OCI-LY1 (cell line): ENCODE data around the gene SLC35F6.

Experiments
- H2AFZ ChIP-seq: fragments of 200-600 bp; sonication (generic), shearing (Covaris generic); 2 replicates; pipeline ENCODE4 v1.6.0; 2014; ENCODE audit warnings: antibody characterized with exemption, mild to moderate bottlenecking, low read length
- H3F3A ChIP-seq: fragments of 200-600 bp; sonication (generic), shearing (Covaris generic); 2 replicates; pipeline ENCODE4 v1.6.0; 2014; ENCODE audit warnings: mild to moderate bottlenecking, antibody characterized with exemption, low read length, moderate library complexity; ENCODE audit not compliant: insufficient read depth
- H3K27ac ChIP-seq: fragments of 200-600 bp; sonication (generic); 2 replicates; pipeline ENCODE4 v1.5.1; 2014; ENCODE audit warnings: low read length, mixed run types, mild to moderate bottlenecking, low read depth; ENCODE audit not compliant: poor library complexity, severe bottlenecking
- H3K27me3 ChIP-seq: fragments of 200-600 bp; sonication (generic); 2 replicates; pipeline ENCODE4 v1.6.0; 2014; ENCODE audit warnings: antibody characterized with exemption, mild to moderate bottlenecking, low read length, moderate library complexity; ENCODE audit not compliant: insufficient read depth
- H3K36me3 ChIP-seq: fragments of 200-600 bp; sonication (generic); 2 replicates; pipeline ENCODE4 v1.6.1; 2014; ENCODE audit warnings: mild to moderate bottlenecking, antibody characterized with exemption, low read length, moderate library complexity, mixed read lengths; ENCODE audit not compliant: insufficient read depth
- H3K4me1 ChIP-seq: fragments of 200-600 bp; sonication (generic); 2 replicates; pipeline ENCODE4 v1.5.1; 2014; ENCODE audit warnings: mild to moderate bottlenecking, low read length, moderate library complexity; ENCODE audit not compliant: insufficient read depth, severe bottlenecking
- H3K4me2 ChIP-seq: fragments of 200-600 bp; sonication (generic), shearing (Covaris generic); 2 replicates; pipeline ENCODE4 v1.6.1; 2014; ENCODE audit warnings: low read length
- H3K4me3 ChIP-seq: fragments of 200-600 bp; sonication (generic); 2 replicates; pipeline ENCODE4 v1.5.1; 2014; ENCODE audit warnings: low read length, low read depth, mild to moderate bottlenecking, mixed read lengths; ENCODE audit not compliant: poor library complexity, severe bottlenecking
- H3K79me2 ChIP-seq: fragments of 200-600 bp; shearing (Covaris generic); 2 replicates; pipeline ENCODE4 v1.6.1; 2016; ENCODE audit warnings: mixed run types, low read length, mixed read lengths; ENCODE audit not compliant: insufficient read depth
- H3K9ac ChIP-seq: fragments of 200-600 bp; sonication (generic), shearing (Covaris generic); 2 replicates; pipeline ENCODE4 v1.6.1; 2014; ENCODE audit warnings: mild to moderate bottlenecking, low read length, mixed read lengths
- H3K9me2 ChIP-seq: fragments of 200-600 bp; sonication (generic), shearing (Covaris generic); 2 replicates; pipeline ENCODE4 v1.6.1; 2014; ENCODE audit warnings: low read depth, mild to moderate bottlenecking, low read length, mixed read lengths
- H3K9me3 ChIP-seq: fragments of 200-600 bp; shearing (Covaris generic); 2 replicates; pipeline ENCODE4 v1.6.1; 2014; ENCODE audit warnings: low read length, mixed read lengths
- H4K20me1 ChIP-seq: fragments of 200-600 bp; sonication (generic), shearing (Covaris generic); 2 replicates; pipeline ENCODE4 v1.6.0; 2016; ENCODE audit warnings: mild to moderate bottlenecking, low read length; ENCODE audit not compliant: insufficient read depth
- EZH2 ChIP-seq: fragments of 200-600 bp; sonication (generic), shearing (Covaris generic); IDR thresholded peaks from 2 replicates; pipeline ENCODE4 v1.8.0; 2017; ENCODE audit warnings: borderline replicate concordance, mixed run types, mild to moderate bottlenecking, antibody characterized with exemption, low read length, moderate library complexity, mixed read lengths
- TF ChIP-seq, protein P1 (sequence below): fragments of 200-600 bp; sonication (generic), shearing (Covaris generic); IDR thresholded peaks from 2 replicates; pipeline ENCODE4 v1.5.1; 2017; ENCODE audit warnings: mild to moderate bottlenecking, antibody characterized with exemption, low read length, moderate library complexity, mixed read lengths

SLC35F6 gene

GRCh38 chr2:26818972-26819371, 54.9 kb downstream of the SLC35F6 start:
- Histone ChIP-seq H3K27me3 (no peaks in the 10 kb centered on the region), H3K9me3 (no peaks in the 10 kb centered on the region), H3K36me3 (no peaks in the 10 kb centered on the region), H3F3A (no peaks in the 10 kb centered on the region), H3K27ac (no peak overlapping the region), H3K9ac (no peak overlapping the region), H2AFZ (no peak overlapping the region), H3K79me2 (no peaks in the 10 kb centered on the region), H3K4me1 (no peaks in the 10 kb centered on the region), H3K4me2 (no peak overlapping the region), H3K9me2 (no peaks in the 10 kb centered on the region), H3K4me3 (no peak overlapping the region), H4K20me1 (no peaks in the 10 kb centered on the region)
- TF ChIP-seq EZH2: no peak
- TF ChIP-seq, protein P1, sequence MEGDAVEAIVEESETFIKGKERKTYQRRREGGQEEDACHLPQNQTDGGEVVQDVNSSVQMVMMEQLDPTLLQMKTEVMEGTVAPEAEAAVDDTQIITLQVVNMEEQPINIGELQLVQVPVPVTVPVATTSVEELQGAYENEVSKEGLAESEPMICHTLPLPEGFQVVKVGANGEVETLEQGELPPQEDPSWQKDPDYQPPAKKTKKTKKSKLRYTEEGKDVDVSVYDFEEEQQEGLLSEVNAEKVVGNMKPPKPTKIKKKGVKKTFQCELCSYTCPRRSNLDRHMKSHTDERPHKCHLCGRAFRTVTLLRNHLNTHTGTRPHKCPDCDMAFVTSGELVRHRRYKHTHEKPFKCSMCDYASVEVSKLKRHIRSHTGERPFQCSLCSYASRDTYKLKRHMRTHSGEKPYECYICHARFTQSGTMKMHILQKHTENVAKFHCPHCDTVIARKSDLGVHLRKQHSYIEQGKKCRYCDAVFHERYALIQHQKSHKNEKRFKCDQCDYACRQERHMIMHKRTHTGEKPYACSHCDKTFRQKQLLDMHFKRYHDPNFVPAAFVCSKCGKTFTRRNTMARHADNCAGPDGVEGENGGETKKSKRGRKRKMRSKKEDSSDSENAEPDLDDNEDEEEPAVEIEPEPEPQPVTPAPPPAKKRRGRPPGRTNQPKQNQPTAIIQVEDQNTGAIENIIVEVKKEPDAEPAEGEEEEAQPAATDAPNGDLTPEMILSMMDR: no peak

DNA sequence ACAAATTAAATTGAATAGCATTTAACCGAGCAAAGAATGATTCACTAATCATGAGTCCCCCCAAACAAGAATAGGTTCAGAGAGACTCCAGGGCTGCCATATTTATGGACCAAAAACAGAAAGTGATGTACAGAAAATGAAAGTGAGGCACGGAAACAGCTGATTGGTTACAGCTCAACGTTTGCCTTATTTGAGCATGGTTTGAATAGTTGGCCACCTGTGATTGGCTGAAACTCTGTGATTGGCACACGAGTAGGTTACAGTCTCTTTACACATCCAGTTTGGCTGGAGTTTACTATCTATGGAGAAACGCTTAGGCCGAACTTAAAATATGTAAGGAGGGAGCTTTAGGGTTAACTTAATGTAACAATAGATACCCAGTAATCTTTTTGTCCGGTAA, 56.8 kb downstream of the SLC35F6 start:
- H3F3A ChIP-seq: no peaks in the 10 kb centered on the region
- H4K20me1 ChIP-seq: no peaks in the 10 kb centered on the region
- H3K4me3 ChIP-seq: no peak overlapping the region
- no peaks in the 10 kb centered on the region for H3K36me3 ChIP-seq
- H3K9me3 ChIP-seq: no peaks in the 10 kb centered on the region
- H3K4me1 ChIP-seq: no peaks in the 10 kb centered on the region
- no peaks in the 10 kb centered on the region for H3K9me2 ChIP-seq
- no peaks in the 10 kb centered on the region for H3K27me3 ChIP-seq
- no peak overlapping the region for H3K4me2 ChIP-seq
- no peaks in the 10 kb centered on the region for H3K79me2 ChIP-seq
- no peak overlapping the region for H3K27ac ChIP-seq
- no peak overlapping the region for H2AFZ ChIP-seq
- TF ChIP-seq, protein P1: no peak
- TF ChIP-seq EZH2: no peak
- H3K9ac ChIP-seq: no peak overlapping the region

GRCh38 chr2:26822877-26823276, 58.8 kb downstream of the SLC35F6 start:
- Histone ChIP-seq H3K4me3 (no peak overlapping the region), H4K20me1 (no peaks in the 10 kb centered on the region), H2AFZ (no peak overlapping the region), H3K36me3 (no peaks in the 10 kb centered on the region), H3K27ac (no peak overlapping the region), H3K9me2 (no peaks in the 10 kb centered on the region), H3K4me2 (no peak overlapping the region), H3K79me2 (no peaks in the 10 kb centered on the region), H3K9ac (no peak overlapping the region), H3K9me3 (no peaks in the 10 kb centered on the region), H3F3A (no peaks in the 10 kb centered on the region), H3K27me3 (no peaks in the 10 kb centered on the region), H3K4me1 (no peaks in the 10 kb centered on the region)
- TF ChIP-seq, protein P1: no peak
- no peak for TF ChIP-seq EZH2
